Pancreas (tissue), 10 donors: ENCODE data around the gene L3MBTL2. TPM values are rescaled to one million over a fixed set of nuclear protein-coding genes. Genes with fewer than 3 reads are reported as not detected.

Source experiments
- ATAC-seq, 4 donors: fragments of 200-7000 bp; cut with Tn5 transposase; one replicate each; pipeline versions ENCODE4 v1.8.0 to v1.9.1; 2020; ENCODE audit warnings: mild to moderate bottlenecking in 4 of 4, moderate library complexity in 4 of 4
- DNase-seq, 6 donors: peaks; one replicate each; pipeline ENCODE4 v3.0.0-alpha.2; 2020
- FAIRE-seq: peaks from 2 replicates; lab custom pipeline; 2012; peaks lifted over from hg19 to GRCh38; lab: Jason Lieb, UNC
- H3K27ac ChIP-seq, 4 donors: fragments of 200-600 bp; sonication (generic); 1 replicate in 3 of 4; 2 replicates in 1 of 4; pipeline versions ENCODE4 v1.5.0 to v1.8.0; 2020
- H3K27me3 ChIP-seq, 4 donors: fragments of 200-600 bp; one replicate each; pipeline ENCODE4 v1.8.0; 2021
- H3K36me3 ChIP-seq, 3 donors: fragments of 200-600 bp; sonication (generic) in 1 of 3; one replicate each; pipeline versions ENCODE4 v1.5.0 to v1.8.0; 2020 to 2021
- H3K4me1 ChIP-seq, 3 donors: fragments of 200-600 bp; one replicate each; pipeline ENCODE4 v1.8.0; 2021
- H3K4me3 ChIP-seq, 4 donors: fragments of 200-600 bp; sonication (generic) in 2 of 4; one replicate each; pipeline versions ENCODE4 v1.5.0 to v1.8.0; 2020 to 2021
- H3K9me3 ChIP-seq, 4 donors: fragments of 200-600 bp; one replicate each; pipeline ENCODE4 v1.8.0; 2021
- WGBS, 2 donors: extraction: QIAGEN DNeasy Blood & Tissue Kit; methylation state at CpG; one replicate each; pipeline ENCODE4 v1.1.7; 2013; 5-methylcytosine and 5-hydroxymethylcytosine counted together
- intact Hi-C, 3 donors: fragments of 100-400 bp; cut with DNase I; formaldehyde crosslinking; loops; one replicate each; pipeline versions ENCODE4 v1.11.1 to v1.14.2; 2022
- polyA plus RNA-seq, 2 donors: library from polyadenylated mRNA; stranded (reverse); fragments of 200-250 nt; gene quantifications; one replicate each; pipeline ENCODE4 v1.2.3, GENCODE V29; 2013
- total RNA-seq, 6 donors: library from RNA; stranded (reverse); fragmentation: NEBNext Ultra II Directional in 4 of 6; extraction: Animal tissue kit (Norgen Biotek cat#: 25700) in 4 of 6; gene quantifications; one replicate each; pipeline versions ENCODE4 v1.2.1 to v1.2.4, GENCODE V29; 2021 to 2023
- TF ChIP-seq, protein P1 (sequence below), 4 donors: fragments of 200-600 bp; sonication (generic) in 3 of 4; IDR thresholded peaks; one replicate each; pipeline versions ENCODE4 v1.5.0 to v1.8.0; 2021; ENCODE audit warnings: antibody characterized with exemption in 4 of 4
- donor health status: healthy with polysubstance abuse.
- donor health status: DM: no; HTN: no; CAD: no; lungs with moderate emphysema.
- donor health status: DM: no; HTN: no; CAD: no.
- donor health status: control.
- donor health status: control.
- donor health status: Bipolar disorder and iron deficiency.
- donor health status: DM: yes; HTN: yes; CAD: no.
- donor health status: DM: no; HTN: no; CAD: no.
- donor health status: DM: no; HTN: no; CAD: no.
- donor health status: DM: yes; HTN: yes; CAD: no.

L3MBTL2 gene
- total and polyA plus RNA-seq, 8 donors = 7.9 to 15.9 (median 9.8) TPM

DNA sequence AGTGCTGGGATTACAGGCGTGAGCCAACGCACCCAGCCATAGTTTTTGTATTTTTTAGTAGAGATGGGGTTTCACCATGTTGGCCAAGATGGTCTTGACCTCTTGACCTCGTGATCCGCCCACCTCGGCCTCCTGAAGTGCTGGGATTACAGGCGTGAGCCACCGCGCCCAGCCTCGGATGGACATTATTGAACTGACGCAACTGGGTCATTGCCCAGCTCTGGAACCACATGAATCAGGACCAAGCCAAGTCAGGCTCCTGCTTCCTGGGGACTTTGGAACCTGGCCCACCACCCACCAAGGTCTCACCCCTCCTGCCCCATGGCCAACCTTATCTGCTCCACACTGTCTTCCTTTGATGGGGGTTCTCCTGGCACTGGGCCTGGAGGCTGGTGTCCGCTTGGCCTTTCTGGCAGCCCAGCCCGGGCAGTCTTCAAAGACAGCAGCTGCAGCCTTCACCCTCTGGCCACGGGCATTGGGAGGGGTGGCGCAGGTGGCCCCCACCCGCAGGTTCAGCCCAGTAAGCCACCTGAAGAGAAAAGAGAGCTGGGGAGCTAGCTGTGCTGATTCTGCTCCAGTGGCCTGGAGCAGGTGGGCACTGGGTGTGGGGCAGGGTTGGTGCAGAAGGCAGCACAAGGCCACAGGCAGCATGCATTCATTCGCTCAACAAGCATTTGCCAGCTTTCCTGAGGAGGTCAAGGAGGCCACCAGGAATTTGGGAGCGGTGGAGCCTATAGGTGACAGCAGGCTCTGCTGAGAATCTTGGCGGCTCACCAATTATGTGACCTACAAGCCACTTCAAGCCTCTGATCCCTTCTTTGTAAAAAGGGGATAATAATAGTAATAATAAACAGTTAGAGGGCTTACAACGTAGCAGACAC is 29.9 kb downstream of the L3MBTL2 start:
- ATAC-seq (no peak), DNase-seq (no peak), FAIRE-seq (no peak)
- H3K27me3 ChIP-seq = no peaks in the 10 kb centered on the region
- no peak overlapping the region for H3K4me3 ChIP-seq
- no peak overlapping the region for H3K27ac ChIP-seq
- H3K4me1 ChIP-seq = peaks cover 5 to 10% (median 8%) of the 10 kb centered on the region in 3 donors
- no peaks in the 10 kb centered on the region for H3K36me3 ChIP-seq
- intact Hi-C loops = loop anchor here in 2 of 3 donors (10.0 kb wide), 1 partner anchor 310 kb away; no protein-coding TSS in a partner anchor
- TF ChIP-seq, protein P1, sequence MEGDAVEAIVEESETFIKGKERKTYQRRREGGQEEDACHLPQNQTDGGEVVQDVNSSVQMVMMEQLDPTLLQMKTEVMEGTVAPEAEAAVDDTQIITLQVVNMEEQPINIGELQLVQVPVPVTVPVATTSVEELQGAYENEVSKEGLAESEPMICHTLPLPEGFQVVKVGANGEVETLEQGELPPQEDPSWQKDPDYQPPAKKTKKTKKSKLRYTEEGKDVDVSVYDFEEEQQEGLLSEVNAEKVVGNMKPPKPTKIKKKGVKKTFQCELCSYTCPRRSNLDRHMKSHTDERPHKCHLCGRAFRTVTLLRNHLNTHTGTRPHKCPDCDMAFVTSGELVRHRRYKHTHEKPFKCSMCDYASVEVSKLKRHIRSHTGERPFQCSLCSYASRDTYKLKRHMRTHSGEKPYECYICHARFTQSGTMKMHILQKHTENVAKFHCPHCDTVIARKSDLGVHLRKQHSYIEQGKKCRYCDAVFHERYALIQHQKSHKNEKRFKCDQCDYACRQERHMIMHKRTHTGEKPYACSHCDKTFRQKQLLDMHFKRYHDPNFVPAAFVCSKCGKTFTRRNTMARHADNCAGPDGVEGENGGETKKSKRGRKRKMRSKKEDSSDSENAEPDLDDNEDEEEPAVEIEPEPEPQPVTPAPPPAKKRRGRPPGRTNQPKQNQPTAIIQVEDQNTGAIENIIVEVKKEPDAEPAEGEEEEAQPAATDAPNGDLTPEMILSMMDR (IDR thresholded peaks at IDR 0.05) = no peak
- WGBS, 2 donors = 77 to 80% methylated on average over 19 of the region's 19 CpGs
- no peaks in the 10 kb centered on the region for H3K9me3 ChIP-seq

DNA sequence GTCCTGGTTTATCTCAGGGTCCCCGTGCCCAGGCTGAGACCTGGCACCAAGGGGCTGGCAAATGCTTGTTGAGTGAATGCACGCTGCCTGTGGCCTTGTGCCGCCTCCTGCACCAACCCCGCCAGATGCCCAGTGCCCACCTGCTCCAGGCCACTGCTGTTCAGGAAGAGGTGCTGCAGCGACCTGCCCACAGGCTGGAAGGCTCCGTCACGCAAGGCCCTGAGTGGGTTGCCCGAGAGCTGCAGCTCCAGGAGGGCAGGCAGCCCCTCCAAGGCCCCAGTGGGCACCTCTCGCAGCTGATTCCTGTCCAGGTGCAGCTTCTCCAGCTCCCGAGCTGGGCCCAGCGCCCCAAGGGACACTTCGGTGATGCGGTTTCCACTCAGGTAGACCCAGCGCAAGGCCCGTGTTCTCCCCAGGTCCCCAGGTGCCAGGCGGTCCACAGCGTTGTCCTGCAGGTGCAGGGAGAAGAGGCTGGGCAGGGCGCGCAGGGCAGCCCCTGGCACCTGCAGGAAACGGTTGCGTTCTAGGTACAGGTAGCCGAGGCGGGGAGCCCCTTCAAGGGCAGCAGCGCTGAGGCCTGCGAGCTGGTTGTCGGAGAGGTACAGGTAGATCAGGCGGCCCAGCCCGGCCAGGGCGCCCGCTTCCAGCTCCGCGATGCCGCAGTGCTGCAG is 32.1 kb downstream of the L3MBTL2 start:
- Histone ChIP-seq H3K9me3 (no peaks in the 10 kb centered on the region), H3K4me1 (peaks cover 5 to 10% (median 8%) of the 10 kb centered on the region in 3 donors), H3K27me3 (no peaks in the 10 kb centered on the region), H3K4me3 (peak overlapping the region; percentile 20 to 47 (median 34)), H3K27ac (peak overlapping the region in 2 of 4 donors; percentile 46 to 51), H3K36me3 (no peaks in the 10 kb centered on the region)
- ATAC-seq (peak in 2 of 4 donors; percentile 36 to 39), DNase-seq (peak in 1 of 6 donors; percentile 62), FAIRE-seq (no peak)
- WGBS, 2 donors = 42 to 46% methylated on average over 31 to 33 of the region's 33 CpGs
- intact Hi-C loops = loop anchor here in 2 of 3 donors (10.0 kb wide), 1 partner anchor 312 kb away; no protein-coding TSS in a partner anchor
- TF ChIP-seq, protein P1 (IDR thresholded peaks at IDR 0.05) = no peak

DNA sequence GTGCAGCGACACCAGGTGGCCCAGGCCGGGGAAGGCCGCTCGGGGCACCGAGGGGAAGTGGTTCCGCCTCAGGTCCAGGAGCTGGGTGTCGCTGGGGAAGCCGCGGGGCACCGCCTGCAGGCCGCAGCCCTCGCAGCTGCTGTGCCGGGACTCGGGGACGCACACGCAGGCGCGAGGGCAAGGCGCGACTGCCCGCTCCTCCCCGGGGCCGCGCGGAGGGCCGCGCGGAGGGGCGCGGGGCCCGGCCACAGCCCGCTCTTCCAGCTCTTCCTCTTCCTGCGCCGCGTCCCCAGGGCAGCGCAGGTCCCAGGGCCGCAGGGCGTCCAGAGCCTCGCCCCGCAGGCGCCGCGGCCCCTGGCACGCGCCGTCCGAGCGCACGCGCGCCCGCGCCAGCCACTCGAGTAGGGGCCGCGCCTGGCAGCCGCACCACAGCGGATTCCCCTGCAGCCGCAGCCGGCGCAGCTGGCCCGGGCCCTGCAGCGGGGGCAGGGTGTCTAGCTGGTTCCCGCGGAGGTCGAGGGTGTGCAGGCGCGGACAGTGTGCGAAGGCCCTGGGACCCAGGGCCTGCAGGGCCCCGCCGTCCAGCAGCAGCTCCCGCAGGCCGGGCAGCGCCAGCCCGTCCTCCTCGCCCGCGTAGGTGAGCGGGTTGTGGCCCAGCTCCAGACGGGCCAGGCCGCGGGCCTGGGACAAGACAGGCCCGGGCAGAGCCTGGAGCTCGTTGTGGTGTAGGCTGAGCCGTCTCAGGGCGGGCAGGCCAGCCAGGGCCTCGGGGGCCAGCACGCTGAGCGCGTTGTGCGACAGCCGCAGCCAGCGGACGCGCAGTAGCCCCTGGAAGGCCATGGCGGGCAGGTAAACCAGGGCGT is 32.8 kb downstream of the L3MBTL2 start:
- Histone ChIP-seq H3K27ac (peak overlapping the region in 2 of 4 donors; percentile 46 to 51), H3K4me3 (peak overlapping the region; percentile 20 to 47 (median 34)), H3K4me1 (peaks cover 5 to 10% (median 8%) of the 10 kb centered on the region in 3 donors), H3K9me3 (no peaks in the 10 kb centered on the region), H3K27me3 (no peaks in the 10 kb centered on the region), H3K36me3 (no peaks in the 10 kb centered on the region)
- DNase-seq = peak; percentile 79 to 96 (median 87)
- WGBS, 2 donors = 24 to 29% methylated on average over 65 to 97 of the region's 97 CpGs
- intact Hi-C loops = loop anchor here in 2 of 3 donors (10.0 kb wide), 1 partner anchor 313 kb away; no protein-coding TSS in a partner anchor
- no peak for FAIRE-seq
- TF ChIP-seq, protein P1 (IDR thresholded peaks at IDR 0.05) = peak; percentile 42 to 68 (median 56)
- ATAC-seq = peak; percentile 94 to 97 (median 95)

DNA sequence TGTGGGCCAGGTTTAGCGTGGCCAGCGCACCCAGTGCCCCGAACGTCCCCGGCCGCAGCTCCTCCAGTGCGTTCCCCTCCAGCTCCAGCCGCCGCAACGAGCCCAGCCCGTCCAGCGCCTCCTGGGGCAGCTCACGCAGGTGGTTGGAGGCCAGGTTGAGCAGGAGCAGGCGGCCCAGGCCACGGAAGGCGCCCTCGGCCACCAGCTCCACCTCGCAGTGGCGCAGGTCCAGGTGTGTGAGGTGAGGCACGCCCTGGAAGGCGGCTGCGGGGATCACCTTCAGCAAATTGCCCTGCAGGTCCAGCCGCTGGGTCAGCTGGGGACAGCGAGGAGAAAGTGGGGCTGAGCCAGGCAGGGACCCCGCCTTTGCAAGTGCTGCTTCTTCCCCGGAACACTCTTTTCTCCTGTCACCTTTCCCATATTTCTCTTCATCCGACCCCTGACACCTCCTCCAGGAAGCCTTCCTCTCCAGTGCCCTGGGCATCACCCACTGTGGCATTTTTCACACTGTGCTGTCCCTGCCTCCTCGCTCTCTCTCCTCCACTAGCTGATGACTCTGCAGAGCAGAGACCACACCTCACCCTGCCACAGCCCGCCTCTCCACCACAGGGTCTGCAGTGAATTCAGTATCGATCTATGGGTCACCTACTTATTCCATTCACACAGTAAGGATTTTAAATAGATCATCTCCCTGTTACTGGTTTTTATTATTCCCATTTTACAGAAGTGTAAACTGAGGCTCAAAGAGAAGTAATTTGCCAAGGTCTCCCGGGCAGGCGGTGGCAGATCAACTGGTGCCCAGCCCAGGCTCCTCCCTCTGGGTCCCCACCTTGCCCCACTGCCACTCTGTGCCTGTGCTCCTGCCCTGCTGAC is 33.7 kb downstream of the L3MBTL2 start:
- intact Hi-C loops = loop anchor here in 2 of 3 donors (10.0 kb wide), 1 partner anchor 314 kb away; no protein-coding TSS in a partner anchor
- Histone ChIP-seq H3K36me3 (no peaks in the 10 kb centered on the region), H3K4me1 (peaks cover 5 to 10% (median 8%) of the 10 kb centered on the region in 3 donors), H3K27ac (no peak overlapping the region), H3K4me3 (no peak overlapping the region), H3K9me3 (no peaks in the 10 kb centered on the region), H3K27me3 (no peaks in the 10 kb centered on the region)
- TF ChIP-seq, protein P1 (IDR thresholded peaks at IDR 0.05) = no peak
- no peak for FAIRE-seq
- no peak for ATAC-seq
- DNase-seq = peak in 1 of 6 donors; percentile 53
- WGBS, 2 donors = 95 to 97% methylated on average over 31 to 32 of the region's 32 CpGs
